Activated T-helper 17 cell treated with anti-CD3 and anti-CD28 coated beads, Interleukin-2, amount 50 U/mL, for 72 hours (primary cell): ENCODE data around the gene CLBA1. TPM values are rescaled to one million over a fixed set of nuclear protein-coding genes. Genes with fewer than 3 reads are reported as not detected.
"Not testable (repeated sequence)": the region's sequence is repeated elsewhere in the genome, so short reads cannot be mapped to it uniquely, and the experiment has no call there.

ENCODE experiments used
- ATAC-seq: fragments of 150-1000 bp; cut with Tn5 transposase; replicated peaks from 2 replicates; pipeline ENCODE4 v1.10.0; 2021; ENCODE audit warnings: mild to moderate bottlenecking, moderate library complexity
- H3K27ac Mint-ChIP-seq: one replicate; pipeline ENCODE4 v1.8.0; 2022; ENCODE audit warnings: mixed read lengths
- H3K27me3 Mint-ChIP-seq: one replicate; pipeline ENCODE4 v1.8.0; 2022; ENCODE audit warnings: mixed read lengths
- H3K36me3 Mint-ChIP-seq: one replicate; pipeline ENCODE4 v1.8.0; 2022; ENCODE audit warnings: low read depth, mild to moderate bottlenecking, mixed read lengths
- H3K4me1 Mint-ChIP-seq: one replicate; pipeline ENCODE4 v1.8.0; 2022; ENCODE audit warnings: mixed read lengths
- H3K4me3 Mint-ChIP-seq: one replicate; pipeline ENCODE4 v1.8.0; 2022; ENCODE audit warnings: mild to moderate bottlenecking, mixed read lengths
- H3K9me3 Mint-ChIP-seq: one replicate; pipeline ENCODE4 v1.8.0; 2022; ENCODE audit warnings: mixed read lengths
- total RNA-seq, 2 donors: library from RNA; stranded (reverse); gene quantifications; one replicate each; pipeline ENCODE4 v1.2.3, GENCODE V29; 2022

CLBA1 gene
- under 1 TPM; 0.54 to 0.85 TPM for total RNA-seq

- H3K36me3 Mint-ChIP-seq, result no peaks in the 10 kb centered on the region
- H3K9me3 Mint-ChIP-seq, result no peaks in the 10 kb centered on the region
- ATAC-seq, result peak; percentile 99
- peaks cover 4% of the 10 kb centered on the region for H3K4me1 Mint-ChIP-seq
- peak within 1 kb of the TSS; percentile 59 for H3K27ac Mint-ChIP-seq
- H3K27me3 Mint-ChIP-seq, result no peaks in the 10 kb centered on the region
- peak within 1 kb of the TSS; percentile 71 for H3K4me3 Mint-ChIP-seq
These were observed at the start of gene CLBA1 for GRCh38 chr14:104985675-104986486. TSS of gene CLBA1 (plus strand) at chr14:104985788. CDS start at chr14:104986432, 644 bp downstream.

DNA sequence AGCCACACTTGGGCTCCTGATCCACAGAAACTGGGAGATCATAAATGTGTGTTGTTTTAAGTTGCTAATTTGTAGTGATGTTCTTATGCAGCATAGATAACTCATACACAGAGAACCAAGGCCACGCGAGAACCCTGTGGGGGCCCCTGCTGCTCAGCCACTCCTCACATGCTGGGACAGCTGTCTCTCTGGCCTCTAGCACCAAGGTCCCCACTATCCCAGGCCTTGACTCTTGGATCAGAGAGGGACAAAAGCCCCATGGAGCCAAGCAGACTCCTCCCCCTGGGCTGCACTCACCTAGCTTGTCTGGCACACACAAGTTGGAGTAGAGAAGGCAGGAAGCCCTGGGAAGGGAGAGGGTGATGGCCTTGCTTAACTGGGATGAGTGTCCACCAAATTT lies 49.6 kb upstream of the CLBA1 start:
- Mint-ChIP-seq H3K36me3 (no peaks in the 10 kb centered on the region), H3K4me1 (no peaks in the 10 kb centered on the region), H3K27me3 (peaks cover 7% of the 10 kb centered on the region), H3K4me3 (no peak overlapping the region), H3K27ac (no peak overlapping the region), H3K9me3 (no peaks in the 10 kb centered on the region)
- ATAC-seq, result no peak

- Mint-ChIP-seq H3K4me3 (no peak overlapping the region), H3K27ac (no peak overlapping the region), H3K36me3 (no peaks in the 10 kb centered on the region), H3K4me1 (no peaks in the 10 kb centered on the region), H3K27me3 (peaks cover 8% of the 10 kb centered on the region), H3K9me3 (no peaks in the 10 kb centered on the region)
- ATAC-seq, result no peak
These were observed 49.0 kb upstream of the CLBA1 start for GRCh38 chr14:104936361-104937155.

DNA sequence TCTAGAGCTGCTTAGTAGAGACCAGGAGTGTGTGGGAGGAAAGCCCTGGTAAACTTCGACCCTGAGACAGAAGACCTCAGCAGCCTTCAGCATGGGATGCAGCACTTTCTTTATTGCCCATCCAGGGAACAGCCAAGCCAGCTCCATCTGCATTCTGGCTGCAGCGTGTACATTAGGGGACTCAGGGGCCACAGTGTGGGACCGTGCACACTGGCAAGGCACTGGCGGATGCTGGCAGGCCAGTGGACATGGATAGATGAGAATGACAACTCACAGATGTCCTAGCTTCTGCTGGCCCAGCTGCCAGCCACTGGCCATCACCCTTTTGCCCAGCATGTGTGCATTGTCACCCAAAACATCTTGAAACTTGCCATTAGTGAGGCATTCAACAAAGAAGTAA lies 48.4 kb upstream of the CLBA1 start:
- Mint-ChIP-seq H3K36me3 (no peaks in the 10 kb centered on the region), H3K9me3 (no peaks in the 10 kb centered on the region), H3K4me3 (no peak overlapping the region), H3K27me3 (peaks cover 8% of the 10 kb centered on the region), H3K27ac (no peak overlapping the region), H3K4me1 (no peaks in the 10 kb centered on the region)
- no peak for ATAC-seq

- ATAC-seq, result no peak
- no peaks in the 10 kb centered on the region for H3K9me3 Mint-ChIP-seq
- H3K27me3 Mint-ChIP-seq, result peaks cover 8% of the 10 kb centered on the region
- H3K4me3 Mint-ChIP-seq, result no peak overlapping the region
- H3K27ac Mint-ChIP-seq, result no peak overlapping the region
- H3K4me1 Mint-ChIP-seq, result no peaks in the 10 kb centered on the region
- no peaks in the 10 kb centered on the region for H3K36me3 Mint-ChIP-seq
These were observed 47.8 kb upstream of the CLBA1 start for GRCh38 chr14:104937694-104938365.

- no peaks in the 10 kb centered on the region for H3K36me3 Mint-ChIP-seq
- peaks cover 8% of the 10 kb centered on the region for H3K27me3 Mint-ChIP-seq
- H3K4me3 Mint-ChIP-seq, result no peak overlapping the region
- ATAC-seq, result no peak
- H3K9me3 Mint-ChIP-seq, result no peaks in the 10 kb centered on the region
- no peaks in the 10 kb centered on the region for H3K4me1 Mint-ChIP-seq
- H3K27ac Mint-ChIP-seq, result no peak overlapping the region
These were observed 47.2 kb upstream of the CLBA1 start for GRCh38 chr14:104938436-104938835.

- Mint-ChIP-seq H3K27me3 (peaks cover 8% of the 10 kb centered on the region), H3K4me1 (no peaks in the 10 kb centered on the region), H3K36me3 (no peaks in the 10 kb centered on the region), H3K27ac (no peak overlapping the region), H3K9me3 (no peaks in the 10 kb centered on the region), H3K4me3 (no peak overlapping the region)
- ATAC-seq, result no peak
These were observed 46.6 kb upstream of the CLBA1 start for GRCh38 chr14:104938960-104939359.

DNA sequence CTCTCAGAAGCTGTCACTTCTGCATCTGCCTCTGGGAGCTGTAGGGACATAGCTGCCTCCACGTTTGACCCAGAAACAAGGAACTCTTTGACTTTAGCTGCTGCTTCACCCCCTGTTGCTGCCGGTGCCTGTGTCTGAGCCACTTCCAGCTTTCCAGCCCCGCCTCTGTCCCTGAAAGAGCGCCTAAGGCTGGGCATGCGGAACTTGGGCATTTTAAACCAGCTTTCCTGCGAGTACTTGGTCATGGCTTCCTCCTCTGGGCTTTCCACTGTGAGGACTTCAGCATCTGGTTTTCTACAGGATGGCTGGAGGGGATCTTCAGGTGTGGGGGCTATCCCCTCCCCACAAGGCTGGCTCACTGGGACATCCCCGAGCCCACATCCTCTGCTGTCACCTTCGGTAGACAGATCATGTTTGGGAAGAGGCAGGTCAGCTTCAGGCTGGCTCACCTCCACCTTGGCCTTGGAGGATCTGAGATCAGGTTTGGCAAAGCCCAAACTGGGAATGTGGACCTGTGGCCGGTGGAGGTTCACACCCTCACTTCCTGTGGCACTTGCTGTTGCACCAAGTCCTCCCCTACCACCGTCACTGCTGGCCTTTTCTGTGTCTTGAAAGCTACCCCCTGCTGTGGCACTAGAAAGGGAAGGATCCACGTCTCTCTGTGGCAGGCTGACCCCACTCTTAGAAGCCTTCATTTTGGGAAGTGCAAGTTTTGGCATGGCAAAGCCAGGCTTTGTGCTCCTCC lies 45.8 kb upstream of the CLBA1 start:
- no peak for ATAC-seq
- no peaks in the 10 kb centered on the region for H3K9me3 Mint-ChIP-seq
- H3K27me3 Mint-ChIP-seq, result peaks cover 4% of the 10 kb centered on the region
- H3K4me1 Mint-ChIP-seq, result no peaks in the 10 kb centered on the region
- H3K36me3 Mint-ChIP-seq, result no peaks in the 10 kb centered on the region
- H3K4me3 Mint-ChIP-seq, result no peak overlapping the region
- no peak overlapping the region for H3K27ac Mint-ChIP-seq

GRCh38 chr14:104940526-104941150 lies 45.0 kb upstream of the CLBA1 start:
- ATAC-seq, result no peak
- H3K27ac Mint-ChIP-seq, result no peak overlapping the region
- H3K36me3 Mint-ChIP-seq, result no peaks in the 10 kb centered on the region
- no peaks in the 10 kb centered on the region for H3K9me3 Mint-ChIP-seq
- no peak overlapping the region for H3K4me3 Mint-ChIP-seq
- no peaks in the 10 kb centered on the region for H3K4me1 Mint-ChIP-seq
- H3K27me3 Mint-ChIP-seq, result peaks cover 4% of the 10 kb centered on the region

- no peak for ATAC-seq
- Mint-ChIP-seq H3K27me3 (peaks cover 4% of the 10 kb centered on the region), H3K9me3 (no peaks in the 10 kb centered on the region), H3K4me1 (no peaks in the 10 kb centered on the region), H3K27ac (no peak overlapping the region), H3K4me3 (no peak overlapping the region), H3K36me3 (no peaks in the 10 kb centered on the region)
These were observed 43.9 kb upstream of the CLBA1 start for GRCh38 chr14:104941508-104942365.

GRCh38 chr14:104942586-104942985 lies 43.0 kb upstream of the CLBA1 start:
- ATAC-seq, result no peak

GRCh38 chr14:104943216-104944015 lies 42.2 kb upstream of the CLBA1 start:
- H3K4me1 Mint-ChIP-seq, ATAC-seq, H3K4me3 Mint-ChIP-seq, H3K36me3 Mint-ChIP-seq, H3K27me3 Mint-ChIP-seq, H3K9me3 Mint-ChIP-seq, H3K27ac Mint-ChIP-seq: not testable (repeated sequence)

More at GRCh38 chr14:104942586-104942985, 43.0 kb upstream of the CLBA1 start:
- Mint-ChIP-seq H3K27ac (no peak overlapping the region), H3K4me3 (no peak overlapping the region), H3K4me1 (no peaks in the 10 kb centered on the region), H3K9me3 (no peaks in the 10 kb centered on the region), H3K36me3 (no peaks in the 10 kb centered on the region), H3K27me3 (peaks cover 4% of the 10 kb centered on the region)

DNA sequence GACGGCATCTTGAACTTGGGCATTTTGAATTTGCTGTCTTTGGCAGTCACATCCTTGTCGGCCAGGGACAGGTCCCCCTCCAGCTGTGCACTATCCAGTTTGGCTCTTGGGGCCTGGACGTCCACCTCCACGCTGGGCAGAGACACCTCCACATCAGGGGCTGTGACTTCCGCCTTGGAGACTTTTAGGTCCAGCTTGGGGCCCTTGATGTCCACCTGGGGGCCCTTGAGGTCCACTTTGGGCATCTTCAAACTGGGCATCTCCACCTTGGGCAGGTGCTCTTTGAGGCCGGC lies 41.6 kb upstream of the CLBA1 start:
- H3K36me3 Mint-ChIP-seq, H3K27ac Mint-ChIP-seq, H3K4me1 Mint-ChIP-seq, H3K9me3 Mint-ChIP-seq, H3K27me3 Mint-ChIP-seq, ATAC-seq, H3K4me3 Mint-ChIP-seq: not testable (repeated sequence)
